Inflammatory macrophage treated with lipopolysaccharide for 1 hour (primary cell): Measurements from ENCODE around the gene SRGAP2C.
A peak's percentile ranks its signal among the peaks of the same experiment; 100 is the strongest.
"Not testable (repeated sequence)": the region's sequence is repeated elsewhere in the genome, so short reads cannot be mapped to it uniquely, and the experiment has no call there.

Experiments used
- DNase-seq, 2 donors: peaks; one replicate each; pipeline ENCODE4 v3.0.0-alpha.2; 2020 to 2022

The SRGAP2C gene

DNA sequence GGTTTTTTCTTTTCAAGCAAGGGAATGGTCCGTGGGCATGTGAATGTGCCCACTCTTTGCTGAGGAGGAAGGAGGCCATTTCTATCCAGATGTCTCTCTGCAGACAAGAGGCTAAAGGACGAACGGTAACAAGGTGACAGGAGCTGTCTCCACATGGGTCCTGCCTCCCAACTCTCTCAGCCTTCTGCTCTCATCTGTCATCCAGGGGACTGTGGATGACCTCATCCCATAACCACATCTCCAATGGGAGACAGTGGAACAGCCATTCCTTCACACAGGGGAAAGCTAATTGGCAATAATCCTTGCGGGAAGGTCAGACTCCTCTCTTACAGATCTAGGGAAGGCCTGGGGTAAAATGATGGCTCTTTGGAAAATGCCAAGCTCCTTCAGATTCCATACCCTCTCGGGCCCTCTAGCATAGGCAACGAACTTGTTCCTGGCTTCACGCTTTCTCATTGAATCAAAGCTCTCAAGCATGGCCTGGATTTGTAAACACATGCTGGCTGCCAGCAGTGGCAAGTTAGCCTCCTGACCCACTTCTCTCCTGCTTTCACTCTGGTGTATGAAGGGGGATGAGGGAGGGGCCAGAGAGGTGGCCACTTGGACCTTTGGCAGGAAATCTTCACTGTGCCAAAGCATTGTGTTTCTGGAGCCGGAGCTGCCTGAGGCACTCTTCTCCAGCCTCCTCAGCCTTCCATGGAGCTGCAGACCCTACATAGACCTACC, 201.0 kb downstream of the SRGAP2C start:
- not testable (repeated sequence) for DNase-seq

DNA sequence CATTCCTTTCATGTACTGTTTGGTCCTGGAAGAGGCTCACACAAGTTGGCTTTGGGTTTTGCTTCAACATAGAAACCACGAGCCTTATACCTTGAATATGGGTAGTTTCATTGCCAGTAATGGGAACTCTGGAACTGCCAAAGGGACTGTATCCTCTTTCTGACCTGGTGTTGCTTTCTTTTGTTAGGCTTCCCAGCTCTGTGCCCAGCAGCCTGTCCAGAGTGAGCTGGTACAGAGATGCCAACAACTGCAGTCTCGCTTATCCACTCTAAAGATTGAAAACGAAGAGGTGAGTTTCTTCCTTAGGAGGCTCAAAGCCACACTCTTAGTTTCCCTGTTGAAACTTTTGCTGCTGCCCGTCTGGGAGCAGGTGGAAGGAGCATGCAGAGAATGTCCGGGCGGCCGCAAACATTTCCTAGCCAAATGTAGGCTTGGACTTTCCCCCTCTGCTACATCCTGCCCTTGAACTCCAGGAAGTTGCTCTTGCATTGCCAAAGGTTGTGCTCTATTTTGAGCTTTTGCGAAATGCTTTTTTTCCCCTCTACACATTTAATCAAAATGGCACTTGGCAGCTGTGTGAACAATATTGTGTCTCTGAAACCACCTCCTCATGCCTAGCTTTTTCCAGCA, 201.7 kb downstream of the SRGAP2C start:
- DNase-seq, result not testable (repeated sequence)

DNA sequence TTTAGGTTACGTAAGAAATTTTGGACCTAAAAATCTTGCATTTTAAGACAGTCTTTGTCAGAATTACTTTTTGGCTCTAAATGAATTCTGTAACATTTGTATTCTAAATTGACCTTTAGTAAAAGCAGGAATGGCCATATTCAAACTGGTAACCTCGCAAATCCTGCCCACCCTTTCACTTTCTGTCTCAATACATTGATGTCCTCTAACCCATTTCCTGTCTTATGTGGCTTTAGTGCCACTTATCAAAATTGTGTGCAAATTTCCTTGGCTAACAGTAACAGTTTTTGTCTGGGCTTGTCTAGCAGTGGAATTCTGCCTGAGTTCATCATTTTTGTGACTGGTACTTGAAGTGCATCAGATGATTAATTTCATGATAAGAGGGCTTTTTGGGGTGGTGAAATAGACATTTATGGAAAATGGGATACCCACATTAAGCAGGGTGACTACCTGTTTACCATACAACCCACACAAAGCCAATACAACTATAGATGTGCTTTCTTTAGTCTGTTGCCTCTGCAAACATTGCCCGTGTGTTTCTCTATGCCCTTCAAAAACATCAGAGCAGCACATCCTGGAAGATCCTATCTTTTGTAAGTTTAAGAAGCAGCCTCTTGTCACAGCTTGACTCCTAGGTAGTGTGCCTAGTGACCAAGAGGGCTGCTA, 205.3 kb downstream of the SRGAP2C start:
- not testable (repeated sequence) for DNase-seq

DNA sequence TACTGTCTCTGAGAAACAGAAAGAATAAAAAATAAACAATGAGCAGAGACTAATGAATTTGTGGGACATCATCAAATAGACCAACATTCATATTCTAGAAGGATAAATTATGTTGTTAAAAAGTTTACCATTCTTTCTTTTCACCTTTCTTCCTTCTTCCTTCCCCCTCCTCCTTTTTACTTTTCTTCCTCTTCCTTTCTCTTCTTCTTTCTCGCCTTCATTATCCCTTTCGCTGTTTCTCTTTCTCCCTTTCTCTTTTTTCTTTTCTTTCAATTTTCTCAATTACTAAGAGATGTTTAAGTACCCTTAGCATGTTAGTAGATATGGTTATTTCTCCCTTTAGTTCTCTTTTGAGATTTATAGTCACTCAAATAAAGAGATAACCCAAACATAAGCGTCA, 207.4 kb downstream of the SRGAP2C start:
- not testable (repeated sequence) for DNase-seq

DNA sequence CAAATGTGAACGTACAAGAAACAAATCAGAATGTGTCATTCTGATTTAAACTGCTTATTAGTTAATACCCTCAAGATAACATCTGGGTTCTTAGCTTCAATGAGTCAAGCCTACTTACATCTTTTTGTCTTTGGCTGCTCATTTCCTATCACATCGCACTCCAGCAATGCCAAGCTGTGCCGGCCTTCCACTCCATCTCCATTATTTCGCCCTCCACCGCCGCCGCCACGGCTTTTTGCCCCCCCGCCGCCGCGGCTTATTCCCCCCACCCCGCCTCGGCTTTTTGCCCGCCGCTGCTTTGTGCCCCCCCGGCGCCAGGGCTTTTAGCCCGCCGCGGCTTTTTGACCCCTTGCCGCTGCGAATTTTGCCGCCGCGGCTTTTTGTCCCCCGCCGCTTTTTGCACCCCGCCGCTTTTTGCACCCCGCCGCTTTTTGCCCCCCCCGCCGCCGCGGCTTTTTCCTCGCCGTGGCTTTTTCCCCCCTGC, 211.0 kb downstream of the SRGAP2C start:
- not testable (repeated sequence) for DNase-seq

DNA sequence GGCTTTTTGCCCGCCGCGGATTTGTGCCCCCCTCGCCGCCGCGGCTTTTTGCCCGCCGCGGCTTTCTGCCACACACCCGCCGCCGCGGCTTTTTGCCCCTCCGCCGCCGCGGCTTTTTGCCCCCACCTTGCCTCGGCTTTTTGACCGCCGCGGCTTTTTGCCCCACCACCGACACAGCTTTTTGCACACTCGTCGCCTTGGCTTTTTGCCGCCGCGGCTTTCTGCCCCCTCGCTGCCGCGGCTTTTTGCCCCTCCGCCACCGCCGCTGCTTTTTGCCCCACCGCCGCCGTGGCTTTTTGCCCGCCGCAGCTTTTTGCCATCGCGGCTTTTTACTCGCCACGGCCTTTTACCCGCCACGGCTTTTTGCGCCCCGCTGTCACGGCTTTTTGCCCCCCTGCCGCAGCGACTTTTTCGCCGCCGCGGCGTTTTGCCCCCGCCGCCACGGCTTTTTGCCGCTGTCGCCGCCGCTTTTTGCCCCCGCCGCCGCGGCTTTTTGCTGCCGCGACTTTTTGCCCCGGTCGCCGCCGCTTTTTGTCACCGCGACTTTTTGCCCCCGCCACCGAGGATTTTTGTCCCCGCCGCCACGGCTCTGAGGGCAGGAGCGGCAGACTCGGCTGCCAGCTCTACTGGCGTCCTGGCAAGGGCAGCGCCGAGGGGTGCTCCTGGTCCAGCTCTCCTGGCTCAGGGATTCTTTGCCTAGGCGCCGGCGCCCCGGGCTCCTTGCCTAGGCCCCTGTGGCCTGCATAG, 211.7 kb downstream of the SRGAP2C start:
- DNase-seq, result not testable (repeated sequence)

DNA sequence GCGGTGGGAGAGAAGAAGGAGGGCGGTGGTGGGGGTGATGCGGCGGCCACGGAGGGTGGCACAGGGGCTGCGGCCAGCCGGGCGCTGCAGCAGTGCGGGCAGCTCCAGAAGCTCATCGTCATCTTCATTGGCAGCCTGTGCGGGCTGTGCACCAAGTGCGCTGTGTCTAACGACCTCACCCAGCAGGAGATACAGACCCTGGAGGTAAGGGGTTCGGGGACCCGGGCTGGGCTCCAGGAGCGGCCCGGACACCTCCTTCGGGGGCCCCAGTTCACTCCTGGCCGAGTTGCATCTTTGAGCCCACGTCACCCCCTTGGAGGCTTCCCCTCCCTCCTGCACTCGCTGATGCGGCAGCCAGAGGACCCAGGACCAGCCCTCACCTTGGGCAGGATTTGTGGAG, 212.3 kb downstream of the SRGAP2C start:
- DNase-seq, result not testable (repeated sequence)

DNA sequence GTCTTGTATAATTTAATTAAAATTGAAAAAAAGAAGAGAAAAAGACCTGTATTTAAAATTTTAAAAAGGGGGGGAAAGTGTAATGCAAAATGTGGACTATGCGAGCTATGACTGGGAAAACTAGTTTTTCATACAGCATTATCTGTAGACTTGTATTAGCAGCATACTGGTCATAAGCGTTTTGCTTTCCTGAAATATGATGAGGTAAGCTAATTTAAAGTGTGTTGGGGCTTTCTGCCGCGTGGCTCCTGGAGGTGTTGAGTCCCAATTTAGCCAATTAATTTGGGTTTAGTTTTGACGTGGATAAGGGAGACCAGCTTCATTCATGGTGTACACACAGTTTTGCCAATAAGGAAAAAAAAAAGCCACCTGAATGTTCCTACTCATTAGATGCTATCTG, 214.4 kb downstream of the SRGAP2C start:
- not testable (repeated sequence) for DNase-seq

DNA sequence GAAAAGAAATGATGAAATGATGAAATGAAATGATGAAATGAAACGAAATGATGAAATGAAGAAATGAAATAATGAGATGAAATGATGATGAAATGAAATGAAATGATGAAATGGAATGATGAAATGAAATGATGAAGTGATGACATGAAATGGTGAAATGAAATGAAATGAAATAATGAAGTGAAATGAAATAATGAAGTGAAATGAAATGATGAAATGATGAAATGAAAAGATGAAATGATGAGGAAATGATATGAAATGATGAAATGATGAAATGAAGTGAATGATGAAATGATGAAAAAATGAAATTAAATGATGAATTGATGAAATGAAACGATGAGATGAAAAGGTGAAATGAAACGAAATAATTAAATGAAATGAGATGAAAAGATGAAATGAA, 215.3 kb downstream of the SRGAP2C start:
- DNase-seq, result not testable (repeated sequence)

DNA sequence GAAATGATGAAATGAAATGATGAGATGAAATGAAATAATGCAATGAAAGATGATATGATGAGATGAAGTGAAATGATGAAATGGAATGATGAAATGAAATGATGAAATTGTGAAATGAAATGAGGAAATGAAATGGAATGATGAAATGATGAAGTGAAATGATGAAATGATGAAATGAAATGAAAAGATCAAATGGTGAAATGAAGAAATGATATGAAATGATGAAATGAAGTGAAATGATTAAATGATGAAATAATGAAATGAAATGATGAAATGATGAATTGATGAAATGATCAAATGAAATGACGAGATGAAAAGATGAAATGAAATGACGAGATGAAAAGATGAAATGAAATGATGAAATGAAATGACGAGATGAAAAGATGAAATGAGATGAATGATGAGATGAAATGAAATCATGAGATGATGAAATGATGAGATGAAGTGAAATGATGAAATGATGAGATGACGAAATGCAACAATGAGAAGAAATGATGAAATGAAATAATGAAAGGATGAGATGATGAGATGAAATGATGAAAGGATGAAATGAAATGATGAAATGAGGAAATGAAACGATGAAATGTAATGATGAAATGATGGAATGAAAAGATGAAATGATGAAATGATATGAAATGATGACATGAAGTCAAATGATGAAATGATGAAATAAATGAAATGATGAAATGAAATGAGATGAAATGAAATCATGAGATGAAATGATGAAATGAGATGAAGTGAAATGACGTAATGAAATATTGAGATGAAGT, 216.0 kb downstream of the SRGAP2C start:
- not testable (repeated sequence) for DNase-seq

DNA sequence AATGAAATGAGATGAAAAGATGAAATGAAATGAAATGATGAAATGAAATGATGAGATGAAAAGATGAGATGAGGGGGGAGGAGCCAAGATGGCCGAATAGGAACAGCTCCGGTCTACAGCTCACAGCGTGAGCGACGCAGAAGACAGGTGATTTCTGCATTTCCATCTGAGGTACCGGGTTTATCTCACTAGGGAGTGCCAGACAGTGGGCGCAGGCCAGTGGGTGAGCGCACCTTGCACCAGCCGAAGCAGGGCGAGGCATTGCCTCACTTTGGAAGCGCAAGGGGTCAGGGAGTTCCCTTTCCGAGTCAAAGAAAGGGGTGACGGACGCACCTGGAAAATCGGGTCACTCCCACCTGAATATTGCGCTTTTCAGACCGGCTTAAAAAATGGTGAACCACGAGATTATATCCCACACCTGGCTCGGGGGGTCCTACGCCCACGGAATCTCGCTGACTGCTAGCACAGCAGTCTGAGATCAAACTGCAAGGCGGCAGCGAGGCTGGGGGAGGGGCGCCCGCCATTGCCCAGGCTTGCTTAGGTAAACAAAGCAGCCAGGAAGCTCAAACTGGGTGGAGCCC, 216.7 kb downstream of the SRGAP2C start:
- DNase-seq, result not testable (repeated sequence)

DNA sequence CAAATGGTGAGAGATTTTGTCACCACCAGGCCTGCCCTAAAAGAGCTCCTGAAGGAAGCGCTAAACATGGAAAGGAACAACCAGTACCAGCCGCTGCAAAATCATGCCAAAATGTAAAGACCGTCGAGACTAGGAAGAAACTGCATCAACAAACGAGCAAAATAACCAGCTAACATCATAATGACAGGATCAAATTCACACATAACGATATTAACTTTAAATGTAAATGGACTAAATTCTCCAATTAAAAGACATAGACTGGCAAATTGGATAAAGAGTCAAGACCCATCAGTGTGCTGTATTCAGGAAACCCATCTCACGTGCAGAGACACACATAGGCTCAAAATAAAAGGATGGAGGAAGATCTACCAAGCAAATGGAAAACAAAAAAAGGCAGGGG, 218.5 kb downstream of the SRGAP2C start:
- not testable (repeated sequence) for DNase-seq

DNA sequence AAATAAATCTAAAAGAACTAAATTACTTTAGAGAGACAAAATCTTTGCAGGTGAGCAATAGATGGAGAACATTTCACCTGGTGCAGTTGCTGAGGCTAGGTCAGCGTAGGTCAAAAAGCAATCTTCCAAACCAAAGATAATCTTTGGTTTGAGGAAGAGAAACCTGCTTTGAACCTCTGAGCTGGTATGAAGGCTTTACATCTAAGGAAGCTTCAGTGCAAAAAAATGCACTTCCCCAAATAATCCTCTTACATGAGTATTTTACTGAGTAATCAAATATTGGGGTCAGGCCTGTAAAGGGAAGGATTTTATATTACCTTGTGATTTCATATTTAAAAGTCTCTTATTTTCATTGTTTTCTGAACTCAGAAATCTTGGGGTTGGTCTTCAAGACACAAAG, 223.6 kb downstream of the SRGAP2C start:
- DNase-seq, result peak; percentile 40 to 42

DNA sequence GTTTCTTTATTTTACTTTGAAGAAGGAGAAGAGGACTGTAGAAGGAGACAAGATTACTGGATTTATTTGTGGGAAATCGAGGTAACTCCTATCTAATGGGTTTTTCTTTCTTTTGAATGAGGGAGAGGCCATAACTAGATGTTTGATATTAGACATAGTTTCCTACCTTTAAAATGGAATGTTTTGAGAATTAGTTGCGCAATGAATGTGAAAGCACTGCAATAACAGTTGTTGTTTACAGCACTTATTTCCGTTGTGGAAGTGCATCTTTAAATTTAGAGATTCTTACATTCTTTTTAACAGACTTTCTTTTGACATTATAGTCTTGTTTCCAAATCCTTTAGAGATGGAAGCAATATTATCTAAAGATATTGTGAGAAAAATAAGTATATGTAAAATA, 229.0 kb downstream of the SRGAP2C start:
- peak in 1 of 2 donors; percentile 31 for DNase-seq

DNA sequence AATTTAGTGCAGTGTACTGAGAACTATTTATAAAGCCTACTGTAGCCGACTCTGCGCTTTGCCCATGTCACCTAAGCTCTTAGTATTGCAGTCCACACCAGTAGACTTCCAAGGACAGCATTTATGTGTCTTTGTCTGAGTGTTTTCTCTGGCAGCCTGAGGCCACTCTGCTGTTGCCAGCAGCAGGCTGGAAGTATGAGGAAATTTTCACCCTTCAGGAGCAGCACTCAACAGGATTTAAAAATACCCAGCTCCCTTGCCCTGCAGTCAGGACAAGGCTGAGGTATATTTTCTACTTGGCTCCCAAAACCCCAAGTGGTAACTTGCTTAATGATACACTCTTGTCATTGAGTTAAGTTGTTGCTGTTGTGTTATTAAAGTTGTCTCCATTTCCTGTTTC, 230.1 kb downstream of the SRGAP2C start:
- no peak for DNase-seq

DNA sequence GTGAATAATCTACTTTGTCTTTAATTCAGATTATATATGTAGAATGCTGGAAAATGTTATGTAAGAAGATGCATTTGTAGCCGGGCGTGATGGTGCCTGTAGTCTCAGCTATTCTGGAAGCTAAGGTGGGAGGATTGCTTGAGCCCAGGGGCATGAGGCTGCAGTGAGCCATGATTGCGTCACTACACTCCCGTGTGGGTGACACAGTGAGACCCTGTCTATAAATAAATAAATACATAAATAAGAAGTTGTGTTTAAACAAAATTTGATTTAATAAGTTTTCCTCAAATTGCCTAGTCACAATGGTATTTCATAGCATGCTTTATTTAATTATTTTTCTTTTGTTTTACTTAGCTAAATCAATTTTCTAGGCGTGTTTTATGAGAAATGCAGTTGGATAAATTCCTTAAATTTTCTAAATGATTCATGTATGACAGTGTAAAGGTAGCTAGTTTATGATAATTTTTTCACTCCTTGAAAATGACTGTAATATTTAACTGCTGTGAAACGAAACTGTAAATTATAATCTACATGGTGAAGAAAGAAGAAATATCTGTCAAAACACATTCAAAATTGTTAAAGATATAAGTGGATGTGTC, 232.6 kb downstream of the SRGAP2C start:
- no peak for DNase-seq

DNA sequence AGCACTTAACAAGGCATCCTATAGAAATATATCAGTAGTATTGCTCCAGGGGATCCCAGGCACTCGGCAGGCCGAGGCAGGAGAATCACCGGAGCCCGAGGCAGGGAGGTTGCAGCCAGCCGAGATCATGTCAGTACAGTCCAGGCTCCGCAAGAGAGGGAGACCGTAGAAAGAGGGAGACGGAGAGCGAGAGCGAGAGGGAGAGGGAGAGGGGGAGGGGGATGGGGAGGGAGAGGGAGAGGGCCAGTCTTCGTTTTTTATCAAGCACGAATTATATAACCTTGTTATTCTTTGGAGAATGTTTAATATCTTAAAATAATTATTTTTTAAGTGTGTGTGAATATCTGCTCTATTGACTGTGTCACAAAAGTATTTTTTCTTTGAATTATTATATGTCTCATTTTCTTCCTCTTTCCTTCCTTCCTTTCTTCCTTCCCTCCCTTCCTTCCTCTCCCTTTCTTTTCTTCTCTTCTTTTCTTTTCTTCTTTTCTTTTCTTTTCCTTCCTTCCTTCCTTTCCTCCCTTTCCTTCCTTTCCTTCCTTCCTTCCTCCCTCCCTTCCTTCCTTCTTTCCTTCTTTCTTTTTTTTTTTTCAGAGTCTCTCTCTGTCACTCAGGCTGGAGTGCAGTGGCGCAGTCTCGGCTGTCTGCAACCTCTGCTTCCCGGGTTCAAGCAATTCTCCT, 233.7 kb downstream of the SRGAP2C start:
- no peak for DNase-seq

DNA sequence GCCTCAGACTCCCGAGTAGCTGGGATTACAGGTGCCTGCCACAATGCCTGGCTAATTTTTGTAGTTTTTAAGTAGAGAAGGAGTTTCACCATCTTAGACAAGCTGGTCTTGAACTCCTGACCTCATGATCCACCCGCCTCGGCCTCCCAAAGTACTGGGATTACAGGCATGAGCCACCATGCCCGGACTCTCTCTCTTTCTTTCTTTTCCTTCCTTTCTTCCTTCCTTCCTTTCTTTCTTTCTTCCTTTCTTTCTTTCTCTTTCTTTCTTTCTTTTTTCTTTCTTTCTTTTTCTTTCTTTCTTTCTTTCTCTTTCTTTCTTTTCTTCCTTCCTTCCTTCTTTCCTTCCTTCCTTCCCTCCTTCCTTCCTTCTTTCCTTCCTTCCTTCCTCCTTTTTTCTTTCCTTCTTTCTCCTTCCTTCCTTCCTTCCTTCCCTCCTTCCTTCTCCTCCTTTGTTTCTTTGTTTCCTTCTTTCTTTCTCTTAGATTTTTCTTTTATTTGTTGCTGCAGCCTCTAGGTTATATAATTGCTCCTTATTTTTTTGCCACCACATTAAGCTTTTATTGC, 234.4 kb downstream of the SRGAP2C start:
- DNase-seq, result not testable (repeated sequence)

DNA sequence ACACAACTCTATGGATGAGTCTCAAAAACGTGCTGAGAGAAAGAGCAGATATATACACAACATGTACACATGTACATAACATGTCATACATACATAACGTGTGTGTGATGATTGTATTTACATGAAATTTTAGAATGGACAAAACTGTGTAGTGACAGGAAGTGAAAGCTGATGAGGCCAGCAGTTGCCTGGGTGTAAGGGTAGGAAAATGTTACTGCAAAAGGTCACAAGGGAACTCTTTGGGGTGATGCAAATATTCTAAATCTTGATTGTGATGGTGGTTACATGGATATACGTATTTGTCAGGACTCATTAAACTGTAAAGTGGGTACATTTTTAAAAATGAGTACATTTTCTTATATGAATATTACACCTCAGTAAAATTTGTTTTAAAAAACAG, 236.7 kb downstream of the SRGAP2C start:
- DNase-seq, result peak in 1 of 2 donors; percentile 54

DNA sequence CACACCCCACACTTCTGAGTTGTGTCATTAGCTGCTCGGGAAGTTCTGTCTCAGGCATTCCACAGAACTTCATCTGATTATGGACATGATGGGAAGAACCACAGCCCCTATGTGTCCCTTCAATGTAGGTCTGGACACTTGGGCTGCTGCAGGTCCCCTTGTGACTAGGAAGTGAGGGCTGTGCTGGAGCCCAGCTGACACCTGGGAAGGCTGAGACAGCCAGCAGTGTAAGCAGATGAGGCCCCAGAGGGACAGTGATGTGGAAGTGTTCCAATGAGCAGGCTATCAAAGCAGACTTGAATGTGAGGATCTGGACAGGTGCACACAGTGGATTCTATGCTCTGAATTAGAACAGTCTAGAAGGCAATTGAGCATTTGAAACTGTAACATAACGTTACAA, 239.2 kb downstream of the SRGAP2C start:
- not testable (repeated sequence) for DNase-seq
